ENCODE measurements around the gene HEPN1.
"Not testable (repeated sequence)": the region's sequence is repeated elsewhere in the genome, so short reads cannot be mapped to it uniquely, and the experiment has no call there.

HEPN1 gene

DNA sequence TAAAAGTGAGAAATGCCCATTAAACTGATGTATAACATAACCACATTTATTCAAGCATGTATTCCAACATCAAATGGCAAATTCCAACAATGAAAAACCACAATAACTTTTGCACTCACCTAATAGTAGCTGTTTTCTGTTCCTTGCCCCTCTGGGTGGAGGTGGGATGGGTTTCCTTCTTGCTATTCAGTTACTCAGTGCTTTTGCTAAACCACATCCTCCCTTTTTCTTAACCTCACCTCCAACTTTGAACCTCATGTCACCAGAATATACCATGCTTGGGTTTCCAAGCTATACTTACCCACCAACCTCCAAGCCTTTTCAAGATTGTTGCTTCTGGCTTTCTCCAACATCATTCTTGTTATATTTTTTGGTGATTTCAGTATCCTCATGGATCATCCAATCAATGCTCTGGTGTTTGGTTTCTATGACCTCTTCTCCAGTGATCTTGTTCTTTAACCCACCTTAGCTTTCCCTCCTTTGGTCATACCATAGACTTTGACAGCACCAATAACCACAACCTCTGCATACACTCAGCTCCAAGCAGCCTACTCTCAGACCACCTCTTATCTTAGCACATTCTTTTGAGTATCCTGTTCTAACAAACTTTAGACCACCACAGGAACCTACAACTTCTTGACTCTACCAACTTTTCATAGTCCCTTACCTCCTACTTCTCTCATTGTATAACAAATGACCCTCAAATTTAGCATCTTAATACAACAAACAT is 31.7 kb downstream of the HEPN1 start:
- Histone ChIP-seq H3K4me3 (ENCODE audit: low read depth in 1 of 2, low read length in 2 of 2) (no peak overlapping the region), H3K4me1 (ENCODE audit: control insufficient read depth in 1 of 2, insufficient read depth in 2 of 2, low read length in 2 of 2) (peaks cover 0 to 6% of the 10 kb centered on the region in 2 donors), H3K27me3 (ENCODE audit: low read depth, low read length) (no peaks in the 10 kb centered on the region), H3K36me3 (ENCODE audit: control insufficient read depth in 1 of 2, insufficient read depth in 2 of 2, low read length in 2 of 2) (no peaks in the 10 kb centered on the region), H3K27ac (ENCODE audit: low read length) (no peak overlapping the region), H3K9me3 (ENCODE audit: control insufficient read depth in 1 of 2, low read length in 2 of 2) (no peaks in the 10 kb centered on the region)

- H3K4me1 ChIP-seq (ENCODE audit: control insufficient read depth in 1 of 2, insufficient read depth in 2 of 2, low read length in 2 of 2) = peaks cover 0 to 6% of the 10 kb centered on the region in 2 donors
- no peak overlapping the region for H3K4me3 ChIP-seq (ENCODE audit: low read depth in 1 of 2, low read length in 2 of 2)
- H3K27me3 ChIP-seq (ENCODE audit: low read depth, low read length) = no peaks in the 10 kb centered on the region
- no peak overlapping the region for H3K27ac ChIP-seq (ENCODE audit: low read length)
- no peaks in the 10 kb centered on the region for H3K9me3 ChIP-seq (ENCODE audit: control insufficient read depth in 1 of 2, low read length in 2 of 2)
- H3K36me3 ChIP-seq (ENCODE audit: control insufficient read depth in 1 of 2, insufficient read depth in 2 of 2, low read length in 2 of 2) = no peaks in the 10 kb centered on the region
These were observed 32.3 kb downstream of the HEPN1 start for GRCh38 chr11:124951341-124951740.

- Histone ChIP-seq H3K27ac (ENCODE audit: low read length) (peak within 1 kb of the TSS; percentile 76), H3K36me3 (ENCODE audit: control insufficient read depth in 1 of 2, insufficient read depth in 2 of 2, low read length in 2 of 2) (no peaks in the 10 kb centered on the region), H3K9me3 (ENCODE audit: control insufficient read depth in 1 of 2, low read length in 2 of 2) (no peaks in the 10 kb centered on the region), H3K4me3 (ENCODE audit: low read depth in 1 of 2, low read length in 2 of 2) (peak within 1 kb of the TSS; percentile 73 to 82), H3K4me1 (ENCODE audit: control insufficient read depth in 1 of 2, insufficient read depth in 2 of 2, low read length in 2 of 2) (peaks cover 0 to 6% of the 10 kb centered on the region in 2 donors), H3K27me3 (ENCODE audit: low read depth, low read length) (no peaks in the 10 kb centered on the region)
These were observed 34.9 kb downstream of the HEPN1 start, which contains the start of gene CCDC15 for GRCh38 chr11:124953753-124954589. Gene CCDC15, plus strand, starts transcription at chr11:124954202. Its CDS starts 531 bp downstream, at chr11:124954733.

DNA sequence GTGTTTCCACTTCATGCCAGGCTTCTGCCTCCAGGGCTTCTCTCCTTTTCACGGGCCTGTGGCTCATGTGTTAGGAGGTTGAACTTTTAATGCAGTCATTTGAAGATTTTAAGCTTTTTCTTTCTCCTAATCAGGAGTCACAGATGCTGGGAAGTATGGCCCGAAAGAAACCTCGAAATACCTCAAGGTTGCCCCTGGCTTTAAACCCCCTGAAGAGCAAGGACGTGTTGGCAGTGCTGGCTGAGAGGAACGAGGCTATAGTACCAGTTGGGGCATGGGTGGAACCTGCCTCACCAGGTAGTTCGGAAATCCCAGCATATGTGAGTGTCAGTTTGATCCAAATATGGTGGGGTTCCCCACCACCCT is 35.5 kb downstream of the HEPN1 start:
- H3K4me1 ChIP-seq (ENCODE audit: control insufficient read depth in 1 of 2, insufficient read depth in 2 of 2, low read length in 2 of 2) = peaks cover 0 to 6% of the 10 kb centered on the region in 2 donors
- peak overlapping the region; percentile 73 to 82 for H3K4me3 ChIP-seq (ENCODE audit: low read depth in 1 of 2, low read length in 2 of 2)
- H3K36me3 ChIP-seq (ENCODE audit: control insufficient read depth in 1 of 2, insufficient read depth in 2 of 2, low read length in 2 of 2) = no peaks in the 10 kb centered on the region
- peak overlapping the region; percentile 43 for H3K27ac ChIP-seq (ENCODE audit: low read length)
- H3K9me3 ChIP-seq (ENCODE audit: control insufficient read depth in 1 of 2, low read length in 2 of 2) = no peaks in the 10 kb centered on the region
- H3K27me3 ChIP-seq (ENCODE audit: low read depth, low read length) = no peaks in the 10 kb centered on the region

DNA sequence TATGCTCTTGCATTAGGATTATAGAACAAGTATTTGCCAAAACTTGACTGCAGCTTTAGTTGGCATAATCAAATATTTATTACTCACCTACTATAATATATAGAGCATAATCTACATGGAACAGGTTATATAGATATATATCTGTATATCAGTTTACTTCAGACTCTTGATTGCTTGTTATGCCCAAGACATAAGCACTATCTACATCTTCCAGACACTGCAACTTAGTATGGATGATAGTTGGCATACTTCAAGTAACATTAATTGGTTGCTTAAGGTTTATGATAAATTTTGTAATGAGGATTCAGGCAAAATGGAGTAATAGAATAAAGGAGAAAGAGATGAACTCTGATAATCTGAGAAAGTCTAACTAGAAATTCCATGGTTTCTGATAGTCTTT is 36.0 kb downstream of the HEPN1 start:
- no peak overlapping the region for H3K27ac ChIP-seq (ENCODE audit: low read length)
- no peaks in the 10 kb centered on the region for H3K27me3 ChIP-seq (ENCODE audit: low read depth, low read length)
- no peaks in the 10 kb centered on the region for H3K9me3 ChIP-seq (ENCODE audit: control insufficient read depth in 1 of 2, low read length in 2 of 2)
- no peaks in the 10 kb centered on the region for H3K36me3 ChIP-seq (ENCODE audit: control insufficient read depth in 1 of 2, insufficient read depth in 2 of 2, low read length in 2 of 2)
- no peak overlapping the region for H3K4me3 ChIP-seq (ENCODE audit: low read depth in 1 of 2, low read length in 2 of 2)
- H3K4me1 ChIP-seq (ENCODE audit: control insufficient read depth in 1 of 2, insufficient read depth in 2 of 2, low read length in 2 of 2) = peaks cover 0 to 6% of the 10 kb centered on the region in 2 donors

DNA sequence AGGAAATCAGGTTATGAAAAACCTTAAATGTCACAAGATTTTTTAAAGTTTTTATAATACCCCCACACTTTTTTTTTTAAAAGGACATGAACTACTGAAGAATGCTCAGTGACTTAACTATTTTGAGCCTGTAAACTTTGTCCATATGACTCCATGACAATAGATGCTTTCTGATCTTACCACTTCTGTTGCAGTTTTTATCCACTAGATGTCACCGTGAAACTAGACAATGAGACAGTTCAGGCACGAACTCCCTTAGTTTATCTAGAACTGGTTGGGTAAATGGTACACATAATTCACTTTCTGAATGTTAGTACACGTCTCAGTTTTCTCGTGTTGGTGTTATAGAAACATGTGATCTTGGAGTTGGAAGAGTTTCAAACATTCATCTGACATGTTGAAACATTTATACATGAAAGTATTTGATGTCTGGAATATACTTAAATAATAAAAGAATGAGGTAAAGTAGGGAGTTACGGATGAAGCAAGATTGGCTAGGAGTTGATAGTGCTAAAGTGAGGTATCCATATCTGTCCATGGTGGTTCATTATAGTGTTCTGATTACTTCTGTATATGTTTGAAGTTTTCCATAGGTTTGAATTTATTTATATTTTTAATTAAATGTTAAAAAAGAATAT is 43.0 kb downstream of the HEPN1 start:
- H3K9me3 ChIP-seq (ENCODE audit: control insufficient read depth in 1 of 2, low read length in 2 of 2) = no peaks in the 10 kb centered on the region
- H3K27me3 ChIP-seq (ENCODE audit: low read depth, low read length) = no peaks in the 10 kb centered on the region
- H3K4me1 ChIP-seq (ENCODE audit: control insufficient read depth in 1 of 2, insufficient read depth in 2 of 2, low read length in 2 of 2) = no peaks in the 10 kb centered on the region
- H3K27ac ChIP-seq (ENCODE audit: low read length) = no peak overlapping the region
- H3K4me3 ChIP-seq (ENCODE audit: low read depth in 1 of 2, low read length in 2 of 2) = no peak overlapping the region
- no peaks in the 10 kb centered on the region for H3K36me3 ChIP-seq (ENCODE audit: control insufficient read depth in 1 of 2, insufficient read depth in 2 of 2, low read length in 2 of 2)

DNA sequence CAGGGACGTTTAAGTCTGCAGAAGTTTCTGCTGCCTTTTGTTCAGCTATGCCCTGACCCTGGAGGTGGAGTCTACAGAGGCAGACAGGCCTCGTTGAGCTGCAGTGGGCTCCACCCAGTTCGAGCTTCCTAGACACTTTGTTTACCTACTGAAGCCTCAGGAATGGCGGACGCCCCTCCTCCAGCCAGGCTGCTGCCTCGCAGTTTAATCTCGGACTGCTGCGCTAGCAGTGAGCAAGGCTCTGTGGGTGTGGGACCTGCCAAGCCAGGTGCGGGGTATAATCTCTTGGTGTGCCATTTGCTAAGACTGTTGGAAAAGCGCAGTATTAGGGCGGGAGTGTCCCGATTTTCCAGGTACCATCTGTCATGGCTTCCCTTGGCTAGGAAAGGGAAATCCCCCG is 49.1 kb downstream of the HEPN1 start:
- H3K27ac ChIP-seq (ENCODE audit: low read length); H3K4me1 ChIP-seq (ENCODE audit: control insufficient read depth in 1 of 2, insufficient read depth in 2 of 2, low read length in 2 of 2); H3K36me3 ChIP-seq (ENCODE audit: control insufficient read depth in 1 of 2, insufficient read depth in 2 of 2, low read length in 2 of 2); H3K9me3 ChIP-seq (ENCODE audit: control insufficient read depth in 1 of 2, low read length in 2 of 2); H3K4me3 ChIP-seq (ENCODE audit: low read depth in 1 of 2, low read length in 2 of 2); H3K27me3 ChIP-seq (ENCODE audit: low read depth, low read length): not testable (repeated sequence)
